HepG2 (cell line): ENCODE results near the gene FAM20A. TPM values are rescaled to one million over a fixed set of nuclear protein-coding genes. Genes with fewer than 3 reads are reported as not detected.

Experiments
- ELF1 ChIP-seq: sonication (generic); formaldehyde crosslinking; IDR thresholded peaks from 2 replicates; pipeline ENCODE4 v1.4.0; 2020; ENCODE audit warnings: missing genetic modification reagents
- FOXA1 ChIP-seq, 2 experiments: fragments of 450-650 bp in 1 of 2; sonication (generic) in 1 of 2; formaldehyde crosslinking in 1 of 2; IDR thresholded peaks; 2 replicates each; pipeline versions ENCODE4 v1.4.0 to v1.6.1; 2016 to 2020; ENCODE audit warnings: missing genetic modification reagents in 1 of 2
- FOXO1 ChIP-seq: sonication (generic); formaldehyde crosslinking; IDR thresholded peaks from 2 replicates; pipeline ENCODE4 v1.4.0; 2020; ENCODE audit warnings: missing genetic modification reagents
- KDM6A ChIP-seq: IDR thresholded peaks from 2 replicates; pipeline ENCODE4 v1.6.1; 2016; ENCODE audit warnings: low read depth
- PITX1 ChIP-seq: sonication (generic); formaldehyde crosslinking; IDR thresholded peaks from 2 replicates; pipeline ENCODE4 v1.5.1; 2020; ENCODE audit warnings: mild to moderate bottlenecking, missing genetic modification reagents
- SP140L ChIP-seq: sonication (generic); formaldehyde crosslinking; IDR thresholded peaks from 2 replicates; pipeline ENCODE4 v1.4.0; 2020; ENCODE audit warnings: missing genetic modification reagents, borderline replicate concordance
- SP5 ChIP-seq: IDR thresholded peaks from 2 replicates; pipeline ENCODE4 v1.6.1; 2016; ENCODE audit warnings: low read depth, borderline replicate concordance
- TAF1 ChIP-seq: sonication (generic); formaldehyde crosslinking; IDR thresholded peaks from 2 replicates; pipeline ENCODE4 v1.4.0; 2020; ENCODE audit warnings: missing genetic modification reagents
- TCF12 ChIP-seq, 2 experiments: fragments of 450-650 bp in 1 of 2; sonication (generic) in 1 of 2; formaldehyde crosslinking in 1 of 2; IDR thresholded peaks; 2 replicates each; pipeline versions ENCODE4 v1.6.1 to v1.8.0; 2017 to 2022; ENCODE audit warnings: antibody characterized with exemption in 1 of 2, mild to moderate bottlenecking in 1 of 2, missing genetic modification reagents in 1 of 2, moderate library complexity in 1 of 2
- ZKSCAN5 ChIP-seq: sonication (generic); formaldehyde crosslinking; IDR thresholded peaks from 2 replicates; pipeline ENCODE4 v1.5.1; 2020; ENCODE audit warnings: mild to moderate bottlenecking, missing genetic modification reagents
- ZNF33B ChIP-seq: sonication (generic); formaldehyde crosslinking; IDR thresholded peaks from 2 replicates; pipeline ENCODE4 v1.5.1; 2020; ENCODE audit warnings: mild to moderate bottlenecking, missing genetic modification reagents
- ZNF614 ChIP-seq: IDR thresholded peaks from 2 replicates; pipeline ENCODE4 v1.6.1; 2018; ENCODE audit warnings: missing biosample characterization, missing genetic modification reagents, inconsistent platforms, borderline replicate concordance
- ZNF672 ChIP-seq: sonication (generic); formaldehyde crosslinking; IDR thresholded peaks from 2 replicates; pipeline ENCODE4 v1.8.1; 2022; ENCODE audit warnings: missing genetic modification reagents
- ZNF703 ChIP-seq: sonication (generic); formaldehyde crosslinking; IDR thresholded peaks from 2 replicates; pipeline ENCODE4 v1.5.1; 2020; ENCODE audit warnings: missing genetic modification reagents, mild to moderate bottlenecking, moderate library complexity, borderline replicate concordance
- ZNF770 ChIP-seq: sonication (generic); formaldehyde crosslinking; IDR thresholded peaks from 2 replicates; pipeline ENCODE4 v1.5.0; 2020; ENCODE audit warnings: mild to moderate bottlenecking, missing genetic modification reagents
- ZNF776 ChIP-seq: sonication (generic); formaldehyde crosslinking; IDR thresholded peaks from 2 replicates; pipeline ENCODE4 v1.4.0; 2020; ENCODE audit warnings: mild to moderate bottlenecking, missing genetic modification reagents
- polyA plus RNA-seq, 8 experiments: library from polyadenylated mRNA; depleted of rRNA in 3 of 8; stranded (reverse) in 7 of 8; unstranded in 1 of 8; fragments of >200 nt; fragmentation: Illumina TruSeq in 4 of 8; extraction: Trizol in 4 of 8; gene quantifications; 2 replicates each; pipeline versions ENCODE4 v1.2.1 to v1.2.3, GENCODE V29; 2011 to 2016; ENCODE audit warnings: low read depth in 4 of 8, missing spikeins in 1 of 8, mixed read lengths in 1 of 8; ENCODE audit not compliant: insufficient read depth in 1 of 8
- total RNA-seq, 5 experiments: library from RNA; depleted of rRNA; stranded (reverse); fragments of >200 nt; fragmentation: Illumina TruSeq; extraction: Trizol; gene quantifications; 2 replicates each; pipeline ENCODE4 v1.2.3, GENCODE V29; 2016; ENCODE audit warnings: low read depth in 1 of 5
- TF ChIP-seq, protein P1 (sequence below): IDR thresholded peaks from 2 replicates; pipeline ENCODE4 v1.6.1; 2016; ENCODE audit warnings: missing compliant biosample characterization, missing genetic modification reagents, borderline replicate concordance
- TF ChIP-seq, protein P2 (sequence below): IDR thresholded peaks from 2 replicates; pipeline ENCODE4 v1.6.1; 2018; ENCODE audit warnings: missing genetic modification reagents, mild to moderate bottlenecking, missing compliant biosample characterization
- TF ChIP-seq, protein P3 (sequence below): IDR thresholded peaks from 2 replicates; pipeline ENCODE4 v1.6.1; 2016; ENCODE audit warnings: mild to moderate bottlenecking
- TF ChIP-seq, protein P4 (sequence below): sonication (generic); formaldehyde crosslinking; IDR thresholded peaks from 2 replicates; pipeline ENCODE4 v1.9.0; 2021; ENCODE audit warnings: missing genetic modification reagents, borderline replicate concordance

The FAM20A gene
- total and polyA plus RNA-seq, 2 of the 13 experiments (the other 11 are each of a cell fraction or from before 2014, with no cell fraction given) = 9.3 to 20.7 TPM

- TF ChIP-seq ZNF703 (CRISPR knock-in tag) (no peak), SP140L (no peak), ZNF776 (CRISPR knock-in tag) (no peak), TAF1 (CRISPR knock-in tag) (0 out of 2 replicates have a peak, but pooled peaks have one; percentile 22), KDM6A (CRISPR knock-in tag) (peak; percentile 46; the same call in 1 of the 2 replicates), ZNF33B (CRISPR knock-in tag) (no peak), ZNF770 (CRISPR knock-in tag) (peak; percentile 94), PITX1 (CRISPR knock-in tag) (peak; percentile 40), SP5 (CRISPR knock-in tag) (no peak), FOXO1 (CRISPR knock-in tag) (peak; percentile 40), TCF12 (IDR thresholded peaks at IDR 0.05) (no peak), TCF12 (CRISPR knock-in tag; IDR thresholded peaks at IDR 0.05) (no peak), FOXA1 (IDR thresholded peaks at IDR 0.05) (no peak), FOXA1 (CRISPR knock-in tag; IDR thresholded peaks at IDR 0.05) (peak; percentile 23; the same call in 1 of the 2 replicates), ELF1 (CRISPR knock-in tag) (0 out of 2 replicates have a peak, but pooled peaks have one; percentile 45), ZNF672 (no peak), ZKSCAN5 (CRISPR knock-in tag) (no peak), ZNF614 (CRISPR knock-in tag) (0 out of 2 replicates have a peak, but pooled peaks have one; percentile 27)
- TF ChIP-seq, protein P1, sequence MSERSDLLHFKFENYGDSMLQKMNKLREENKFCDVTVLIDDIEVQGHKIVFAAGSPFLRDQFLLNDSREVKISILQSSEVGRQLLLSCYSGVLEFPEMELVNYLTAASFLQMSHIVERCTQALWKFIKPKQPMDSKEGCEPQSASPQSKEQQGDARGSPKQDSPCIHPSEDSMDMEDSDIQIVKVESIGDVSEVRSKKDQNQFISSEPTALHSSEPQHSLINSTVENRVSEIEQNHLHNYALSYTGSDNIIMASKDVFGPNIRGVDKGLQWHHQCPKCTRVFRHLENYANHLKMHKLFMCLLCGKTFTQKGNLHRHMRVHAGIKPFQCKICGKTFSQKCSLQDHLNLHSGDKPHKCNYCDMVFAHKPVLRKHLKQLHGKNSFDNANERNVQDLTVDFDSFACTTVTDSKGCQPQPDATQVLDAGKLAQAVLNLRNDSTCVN = peak; percentile 71; the same call in 1 of the 2 replicates
- TF ChIP-seq, protein P2, sequence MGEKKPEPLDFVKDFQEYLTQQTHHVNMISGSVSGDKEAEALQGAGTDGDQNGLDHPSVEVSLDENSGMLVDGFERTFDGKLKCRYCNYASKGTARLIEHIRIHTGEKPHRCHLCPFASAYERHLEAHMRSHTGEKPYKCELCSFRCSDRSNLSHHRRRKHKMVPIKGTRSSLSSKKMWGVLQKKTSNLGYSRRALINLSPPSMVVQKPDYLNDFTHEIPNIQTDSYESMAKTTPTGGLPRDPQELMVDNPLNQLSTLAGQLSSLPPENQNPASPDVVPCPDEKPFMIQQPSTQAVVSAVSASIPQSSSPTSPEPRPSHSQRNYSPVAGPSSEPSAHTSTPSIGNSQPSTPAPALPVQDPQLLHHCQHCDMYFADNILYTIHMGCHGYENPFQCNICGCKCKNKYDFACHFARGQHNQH (CRISPR knock-in tag) = peak; percentile 69
- TF ChIP-seq, protein P3, sequence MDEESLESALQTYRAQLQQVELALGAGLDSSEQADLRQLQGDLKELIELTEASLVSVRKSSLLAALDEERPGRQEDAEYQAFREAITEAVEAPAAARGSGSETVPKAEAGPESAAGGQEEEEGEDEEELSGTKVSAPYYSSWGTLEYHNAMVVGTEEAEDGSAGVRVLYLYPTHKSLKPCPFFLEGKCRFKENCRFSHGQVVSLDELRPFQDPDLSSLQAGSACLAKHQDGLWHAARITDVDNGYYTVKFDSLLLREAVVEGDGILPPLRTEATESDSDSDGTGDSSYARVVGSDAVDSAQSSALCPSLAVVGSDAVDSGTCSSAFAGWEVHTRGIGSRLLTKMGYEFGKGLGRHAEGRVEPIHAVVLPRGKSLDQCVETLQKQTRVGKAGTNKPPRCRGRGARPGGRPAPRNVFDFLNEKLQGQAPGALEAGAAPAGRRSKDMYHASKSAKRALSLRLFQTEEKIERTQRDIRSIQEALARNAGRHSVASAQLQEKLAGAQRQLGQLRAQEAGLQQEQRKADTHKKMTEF (CRISPR knock-in tag) = peak; percentile 50; the same call in 1 of the 2 replicates
- TF ChIP-seq, protein P4, sequence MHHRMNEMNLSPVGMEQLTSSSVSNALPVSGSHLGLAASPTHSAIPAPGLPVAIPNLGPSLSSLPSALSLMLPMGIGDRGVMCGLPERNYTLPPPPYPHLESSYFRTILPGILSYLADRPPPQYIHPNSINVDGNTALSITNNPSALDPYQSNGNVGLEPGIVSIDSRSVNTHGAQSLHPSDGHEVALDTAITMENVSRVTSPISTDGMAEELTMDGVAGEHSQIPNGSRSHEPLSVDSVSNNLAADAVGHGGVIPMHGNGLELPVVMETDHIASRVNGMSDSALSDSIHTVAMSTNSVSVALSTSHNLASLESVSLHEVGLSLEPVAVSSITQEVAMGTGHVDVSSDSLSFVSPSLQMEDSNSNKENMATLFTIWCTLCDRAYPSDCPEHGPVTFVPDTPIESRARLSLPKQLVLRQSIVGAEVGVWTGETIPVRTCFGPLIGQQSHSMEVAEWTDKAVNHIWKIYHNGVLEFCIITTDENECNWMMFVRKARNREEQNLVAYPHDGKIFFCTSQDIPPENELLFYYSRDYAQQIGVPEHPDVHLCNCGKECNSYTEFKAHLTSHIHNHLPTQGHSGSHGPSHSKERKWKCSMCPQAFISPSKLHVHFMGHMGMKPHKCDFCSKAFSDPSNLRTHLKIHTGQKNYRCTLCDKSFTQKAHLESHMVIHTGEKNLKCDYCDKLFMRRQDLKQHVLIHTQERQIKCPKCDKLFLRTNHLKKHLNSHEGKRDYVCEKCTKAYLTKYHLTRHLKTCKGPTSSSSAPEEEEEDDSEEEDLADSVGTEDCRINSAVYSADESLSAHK = no peak
Measured at GRCh38 chr17:68509141-68510057, 91.8 kb downstream of the FAM20A start (continued).
